NCI-H146 treated with DMSO at 0.1 percent for 48 hours (cell line): ENCODE data around the gene BNC2.
"Not testable (repeated sequence)": the region's sequence is repeated elsewhere in the genome, so short reads cannot be mapped to it uniquely, and the experiment has no call there.

Source experiments
- DNase-seq: peaks from one replicate; lab custom pipeline; 2025; ENCODE audit not compliant: unreplicated experiment; lab: John Stamatoyannopoulos, UW

Gene BNC2, protein sequence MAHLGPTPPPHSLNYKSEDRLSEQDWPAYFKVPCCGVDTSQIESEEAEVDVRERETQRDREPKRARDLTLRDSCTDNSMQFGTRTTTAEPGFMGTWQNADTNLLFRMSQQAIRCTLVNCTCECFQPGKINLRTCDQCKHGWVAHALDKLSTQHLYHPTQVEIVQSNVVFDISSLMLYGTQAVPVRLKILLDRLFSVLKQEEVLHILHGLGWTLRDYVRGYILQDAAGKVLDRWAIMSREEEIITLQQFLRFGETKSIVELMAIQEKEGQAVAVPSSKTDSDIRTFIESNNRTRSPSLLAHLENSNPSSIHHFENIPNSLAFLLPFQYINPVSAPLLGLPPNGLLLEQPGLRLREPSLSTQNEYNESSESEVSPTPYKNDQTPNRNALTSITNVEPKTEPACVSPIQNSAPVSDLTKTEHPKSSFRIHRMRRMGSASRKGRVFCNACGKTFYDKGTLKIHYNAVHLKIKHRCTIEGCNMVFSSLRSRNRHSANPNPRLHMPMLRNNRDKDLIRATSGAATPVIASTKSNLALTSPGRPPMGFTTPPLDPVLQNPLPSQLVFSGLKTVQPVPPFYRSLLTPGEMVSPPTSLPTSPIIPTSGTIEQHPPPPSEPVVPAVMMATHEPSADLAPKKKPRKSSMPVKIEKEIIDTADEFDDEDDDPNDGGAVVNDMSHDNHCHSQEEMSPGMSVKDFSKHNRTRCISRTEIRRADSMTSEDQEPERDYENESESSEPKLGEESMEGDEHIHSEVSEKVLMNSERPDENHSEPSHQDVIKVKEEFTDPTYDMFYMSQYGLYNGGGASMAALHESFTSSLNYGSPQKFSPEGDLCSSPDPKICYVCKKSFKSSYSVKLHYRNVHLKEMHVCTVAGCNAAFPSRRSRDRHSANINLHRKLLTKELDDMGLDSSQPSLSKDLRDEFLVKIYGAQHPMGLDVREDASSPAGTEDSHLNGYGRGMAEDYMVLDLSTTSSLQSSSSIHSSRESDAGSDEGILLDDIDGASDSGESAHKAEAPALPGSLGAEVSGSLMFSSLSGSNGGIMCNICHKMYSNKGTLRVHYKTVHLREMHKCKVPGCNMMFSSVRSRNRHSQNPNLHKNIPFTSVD

DNA sequence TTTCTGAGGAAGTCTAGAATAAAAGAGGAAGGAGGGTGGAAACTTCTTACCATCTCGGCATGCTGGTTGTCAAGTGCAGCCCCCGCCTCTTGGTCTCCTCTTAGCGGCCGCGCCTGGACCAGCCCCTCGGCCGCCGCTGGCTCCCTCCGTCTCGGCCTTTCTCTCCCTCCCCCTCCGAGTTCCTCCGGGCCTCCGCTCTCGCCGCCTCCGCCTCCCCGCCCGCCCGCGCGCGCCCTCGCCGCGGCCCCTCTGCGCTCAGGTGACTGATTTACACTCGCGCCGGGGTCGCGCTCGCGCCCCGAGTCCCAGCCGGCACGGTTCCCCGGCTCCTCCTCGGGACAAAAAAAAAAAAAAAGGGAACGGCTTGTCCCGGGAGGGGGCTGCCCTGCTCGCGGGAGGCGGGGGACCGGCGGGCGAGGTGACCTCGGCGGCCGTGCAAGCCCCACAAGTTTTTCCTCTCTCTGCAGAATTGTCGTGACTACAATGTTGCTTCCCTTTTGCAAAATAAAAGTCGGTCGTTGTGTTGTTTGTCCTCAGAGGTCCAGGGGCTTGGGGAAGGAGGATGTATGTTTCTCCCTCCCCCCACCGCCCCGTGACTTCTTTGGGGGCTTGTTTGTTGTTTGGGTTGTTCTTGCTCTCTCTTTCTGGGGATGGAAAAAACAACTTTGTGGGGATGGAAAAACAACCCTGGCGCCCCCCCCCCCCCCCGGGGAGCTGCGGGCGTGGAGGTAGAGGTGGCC lies at the start of gene BNC2:
Gene BNC2, minus strand, starts transcription at position 75 of the 740 bp plus-strand sequence. Its CDS starts 22 bp downstream, at position 53.
- DNase-seq: no peak

DNA sequence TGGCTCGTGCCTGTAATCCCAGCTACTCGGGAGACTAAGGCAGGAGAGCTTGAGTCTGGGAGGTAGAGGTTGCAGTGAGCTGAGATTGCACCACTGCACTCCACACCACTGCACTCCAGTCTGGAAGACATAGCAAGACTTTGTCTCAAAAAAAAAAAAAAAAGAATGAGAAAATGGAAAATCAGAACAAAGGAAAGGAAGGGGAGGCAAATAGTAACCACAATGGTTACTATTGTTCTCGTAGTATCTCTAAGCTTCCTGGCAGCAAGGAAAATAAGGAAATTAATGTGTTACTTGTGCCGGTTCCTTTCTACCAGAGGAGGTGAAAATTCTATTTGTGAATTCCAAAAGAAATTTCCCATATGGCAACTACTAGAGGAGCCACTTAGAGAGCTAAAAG lies 48.5 kb upstream of the BNC2 start:
- no peak for DNase-seq

DNA sequence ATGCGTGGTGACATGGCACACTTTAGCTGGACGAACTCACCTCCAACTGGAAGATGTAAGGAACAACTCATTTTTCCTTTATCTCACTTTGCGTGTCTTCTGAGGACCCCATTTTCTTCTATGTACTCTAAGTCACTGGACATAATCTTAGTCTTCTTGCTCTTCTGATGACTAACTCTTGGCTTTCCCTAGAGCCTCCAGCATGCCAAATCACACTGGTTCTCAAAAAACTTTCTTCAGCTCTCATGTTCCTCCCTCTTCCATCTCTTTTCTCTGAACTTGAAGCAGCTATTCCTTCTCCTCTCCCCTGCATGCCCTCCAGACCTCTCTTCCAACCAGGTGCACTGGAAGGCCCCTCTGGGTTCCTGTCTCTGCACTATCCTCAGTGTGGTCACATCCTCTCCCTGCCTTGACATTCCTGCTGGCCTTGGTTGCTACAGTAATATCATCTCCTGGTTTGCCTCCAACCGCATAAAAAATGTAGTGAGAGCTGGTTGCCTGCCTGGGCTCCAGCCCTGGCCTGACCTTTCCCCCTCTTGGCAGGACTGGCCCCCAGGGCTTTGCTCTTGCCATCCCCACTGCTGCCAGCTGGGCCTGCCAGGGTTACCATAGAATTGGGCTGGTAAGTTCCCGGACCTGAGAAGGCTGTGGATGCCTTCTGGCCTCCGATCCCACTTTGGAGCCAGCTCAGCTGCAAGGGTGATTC lies 44.8 kb upstream of the BNC2 start:
- DNase-seq: no peak

DNA sequence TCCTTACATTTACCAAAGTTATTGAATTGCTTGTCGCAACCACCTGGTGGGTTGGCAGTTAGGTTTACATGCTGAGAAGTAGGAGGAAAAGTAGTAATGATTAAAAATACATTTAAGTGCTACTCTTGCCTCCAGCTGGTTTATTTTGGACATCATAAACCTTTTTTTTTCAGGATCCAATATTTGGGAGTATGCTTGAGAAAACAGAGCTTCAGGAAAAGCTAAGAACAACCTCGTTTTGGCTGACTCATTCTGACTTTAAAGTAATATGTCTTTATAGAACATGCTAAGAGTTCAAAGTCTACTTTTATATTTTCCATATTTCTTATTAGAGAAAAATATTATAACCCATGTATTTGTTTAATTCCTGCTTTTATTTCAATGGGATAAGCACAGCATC lies 41.7 kb upstream of the BNC2 start:
- DNase-seq: no peak

DNA sequence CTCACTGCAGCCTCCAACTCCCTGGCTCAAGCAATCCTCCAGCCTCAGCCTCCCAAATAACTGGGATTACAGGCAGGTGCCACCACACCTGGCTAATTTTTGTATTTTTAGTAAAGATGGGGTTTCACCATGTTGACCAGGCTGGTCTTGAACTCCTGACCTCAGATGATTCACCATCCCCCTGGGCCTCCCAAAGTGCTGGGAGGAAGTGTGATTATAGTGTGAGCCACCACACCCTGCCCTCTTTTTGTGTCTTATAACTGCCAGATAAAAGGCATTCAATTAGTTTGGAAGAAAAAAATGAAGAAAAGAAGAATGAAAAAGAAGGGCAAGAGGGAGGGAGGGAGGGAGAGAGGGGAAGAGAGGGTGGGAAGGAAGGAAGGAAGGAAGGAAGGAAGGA lies 37.7 kb upstream of the BNC2 start:
- not testable (repeated sequence) for DNase-seq

DNA sequence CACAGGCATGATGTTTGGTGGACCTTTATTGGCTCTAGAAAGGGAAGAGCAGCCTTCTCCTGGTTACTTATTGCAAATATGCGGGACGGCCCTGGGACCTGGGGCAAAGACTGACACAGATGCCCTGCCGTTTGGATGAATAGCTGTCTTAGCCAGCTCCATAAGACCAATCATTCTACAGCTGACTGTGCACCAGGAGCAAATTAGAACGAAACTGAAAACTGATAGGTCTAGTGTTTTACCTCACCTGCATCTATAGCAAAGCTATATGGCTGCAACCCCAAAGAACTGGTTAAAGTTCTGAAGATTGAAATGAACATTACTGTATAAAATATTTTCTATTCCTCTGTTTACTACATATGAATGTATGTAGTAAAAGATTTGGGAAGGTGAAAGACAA lies 34.2 kb upstream of the BNC2 start:
- DNase-seq: no peak

DNA sequence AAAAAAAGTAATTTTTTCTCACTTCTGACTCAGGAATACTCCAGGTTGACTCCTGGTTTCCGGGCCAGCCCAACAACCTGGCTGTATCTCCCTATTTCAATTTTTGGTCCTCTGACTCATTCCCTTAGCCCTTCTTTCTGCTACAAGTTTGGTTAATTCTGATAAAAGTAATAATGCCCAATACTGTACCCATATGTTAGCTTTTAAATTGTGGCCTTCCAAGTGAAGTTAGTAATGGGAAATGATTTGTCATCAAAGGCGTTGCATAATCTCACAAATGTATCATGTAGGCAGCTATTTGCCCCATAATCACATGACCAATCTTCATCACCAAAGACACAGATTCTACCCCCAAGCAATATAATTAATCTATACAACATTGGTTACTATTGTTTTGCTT lies 31.1 kb upstream of the BNC2 start:
- no peak for DNase-seq

DNA sequence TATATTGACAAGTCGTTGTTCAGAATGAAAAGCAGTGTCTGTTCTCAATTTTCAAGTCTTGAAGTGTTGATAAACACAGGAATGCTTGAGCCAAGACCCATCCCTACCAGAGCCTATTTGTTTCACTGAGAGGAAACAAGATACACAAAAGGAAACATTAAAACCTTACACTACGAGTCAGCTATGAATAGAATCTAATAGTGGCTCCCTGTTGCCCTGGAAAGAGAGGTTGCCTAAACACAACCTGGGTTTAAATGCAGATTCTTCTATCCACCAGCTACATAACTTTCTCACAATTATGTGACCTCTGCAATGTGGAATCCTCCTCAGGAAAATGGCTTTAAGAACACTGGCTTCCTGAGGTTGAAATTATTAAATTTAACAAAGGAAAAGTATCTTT lies 29.1 kb upstream of the BNC2 start:
- no peak for DNase-seq

DNA sequence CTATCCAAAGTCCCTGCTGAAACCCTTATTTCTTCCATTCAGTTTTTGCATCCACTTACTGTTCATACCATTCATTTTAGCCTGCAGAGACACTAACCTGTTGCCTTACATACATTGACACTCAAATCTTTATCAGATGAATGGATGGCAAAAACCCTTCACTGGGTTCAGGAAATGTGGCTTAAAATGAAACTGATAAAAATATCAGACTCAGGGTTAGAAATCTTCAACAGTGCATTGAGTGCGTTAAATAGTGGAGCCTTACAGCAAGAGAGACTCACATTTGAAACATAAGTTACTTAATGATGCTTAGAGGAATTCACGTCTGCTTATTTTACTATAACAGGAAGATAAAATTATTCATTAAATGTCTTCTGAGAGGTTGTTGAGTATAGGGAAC lies 28.0 kb upstream of the BNC2 start:
- no peak for DNase-seq

DNA sequence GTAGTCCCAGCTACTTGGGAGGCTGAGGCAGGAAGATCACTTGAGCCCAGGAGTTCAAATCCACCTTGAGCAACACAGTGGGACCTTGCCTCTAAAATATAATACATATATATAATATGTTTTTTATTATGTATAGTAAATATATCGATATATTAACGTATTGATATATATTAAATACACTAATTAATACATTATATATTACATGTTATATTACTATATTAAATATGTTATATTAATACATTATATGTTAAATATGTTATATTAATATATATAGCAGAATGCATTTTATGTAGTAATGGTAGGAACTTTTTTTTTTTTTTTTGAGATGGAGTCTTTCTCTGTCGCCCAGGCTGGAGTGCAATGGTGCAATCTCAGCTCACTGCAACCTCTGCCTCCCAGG lies 18.1 kb upstream of the BNC2 start:
- DNase-seq: no peak

DNA sequence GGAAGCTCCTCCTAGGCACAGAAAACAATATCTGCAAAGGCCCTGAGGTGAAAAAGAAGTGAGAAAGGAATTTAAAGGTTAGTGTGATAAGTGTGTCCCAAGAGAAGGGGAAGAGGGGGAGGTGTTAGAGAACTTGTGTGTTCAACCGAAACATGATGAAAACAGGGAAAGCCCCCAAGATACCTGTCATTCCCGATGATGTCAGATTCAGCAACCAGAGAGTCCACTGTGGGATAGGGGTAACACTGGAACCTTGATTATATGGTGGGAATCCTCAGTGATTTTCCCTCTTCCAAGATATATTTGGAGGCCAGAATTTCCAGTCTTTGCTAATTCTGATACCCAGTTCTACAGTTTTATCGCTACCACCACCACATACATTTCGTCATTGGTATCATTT lies 15.5 kb upstream of the BNC2 start:
- DNase-seq: no peak

DNA sequence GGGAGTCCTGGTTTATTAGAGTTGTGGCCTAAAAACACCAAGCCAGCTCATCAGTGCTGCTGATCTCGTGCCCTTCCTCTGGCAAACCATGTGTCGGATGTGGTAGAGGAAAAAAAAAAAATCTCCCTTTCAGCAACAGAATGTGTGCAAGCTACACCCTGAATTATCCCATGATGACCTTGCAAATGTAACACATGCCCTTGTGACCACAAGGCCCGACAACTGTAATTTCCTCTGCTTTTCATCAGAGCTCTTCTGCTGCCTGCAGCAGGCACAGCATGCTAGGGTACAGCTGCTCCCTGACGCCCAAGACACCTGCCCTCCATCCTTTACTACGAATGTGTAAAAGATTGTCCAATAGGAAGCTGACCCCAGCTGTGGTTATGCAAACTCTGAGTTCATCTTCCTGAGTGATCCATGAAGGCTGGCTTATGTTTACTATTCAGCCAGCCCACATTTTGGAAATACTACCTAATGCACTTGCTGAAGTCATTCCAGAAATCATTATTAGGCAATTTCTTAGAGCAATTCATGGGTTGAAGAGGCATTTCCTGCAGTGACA lies 14.6 kb upstream of the BNC2 start:
- no peak for DNase-seq

DNA sequence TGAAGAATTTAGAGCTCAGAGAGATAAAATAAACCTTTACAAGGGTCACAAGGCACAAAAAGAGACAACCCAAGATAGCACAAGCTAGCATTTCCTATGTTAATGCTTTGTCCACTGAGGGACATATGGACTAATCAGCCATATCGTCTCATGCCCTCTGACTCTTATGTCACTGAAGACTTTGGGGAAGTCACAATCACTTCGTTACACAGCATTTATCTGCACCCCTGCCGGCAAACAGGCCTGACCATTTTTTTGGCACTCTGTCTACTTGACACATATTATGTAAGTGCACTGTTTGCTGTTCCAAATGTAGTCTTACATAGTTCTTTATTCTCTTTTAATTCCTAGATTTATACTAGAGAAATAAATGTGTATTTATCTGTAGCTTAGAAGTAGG lies 13.9 kb upstream of the BNC2 start:
- no peak for DNase-seq

DNA sequence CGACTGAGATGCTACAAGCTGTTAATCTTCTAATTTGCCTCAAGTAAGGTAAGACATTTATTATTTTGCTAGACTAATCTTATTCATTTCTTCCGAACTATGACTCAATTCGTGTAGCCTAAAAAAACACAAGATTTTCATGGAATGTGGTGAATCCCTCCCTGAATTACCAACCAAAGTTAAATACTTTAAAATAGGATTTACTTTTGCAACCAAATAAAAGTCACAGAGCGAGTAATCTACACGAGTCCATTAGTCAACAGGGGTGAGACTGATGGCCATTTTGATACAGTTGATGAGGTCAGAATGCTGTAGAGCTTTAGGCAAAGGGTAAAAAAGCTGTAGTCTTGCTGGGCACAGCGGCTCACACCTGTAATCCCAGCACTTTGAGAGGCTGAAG lies 13.1 kb upstream of the BNC2 start:
- no peak for DNase-seq

DNA sequence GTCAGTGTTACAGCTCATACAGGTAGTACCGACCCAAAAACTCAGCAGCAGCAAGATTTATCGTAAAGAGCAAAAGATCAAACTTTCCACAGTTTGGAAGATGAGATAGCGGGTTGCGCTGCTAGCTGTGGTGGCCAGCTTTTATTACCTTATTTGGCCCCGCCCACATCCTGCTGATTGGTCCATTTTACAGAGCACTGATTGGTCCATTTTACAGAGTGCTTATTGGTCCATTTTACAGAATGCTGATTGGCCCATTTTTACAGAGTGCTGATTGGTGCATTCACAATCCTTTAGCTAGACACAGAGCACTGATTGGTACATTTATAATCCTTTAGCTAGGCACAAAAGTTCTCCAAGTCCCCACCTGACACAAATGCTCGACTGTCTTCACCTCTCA lies 12.0 kb upstream of the BNC2 start:
- not testable (repeated sequence) for DNase-seq

DNA sequence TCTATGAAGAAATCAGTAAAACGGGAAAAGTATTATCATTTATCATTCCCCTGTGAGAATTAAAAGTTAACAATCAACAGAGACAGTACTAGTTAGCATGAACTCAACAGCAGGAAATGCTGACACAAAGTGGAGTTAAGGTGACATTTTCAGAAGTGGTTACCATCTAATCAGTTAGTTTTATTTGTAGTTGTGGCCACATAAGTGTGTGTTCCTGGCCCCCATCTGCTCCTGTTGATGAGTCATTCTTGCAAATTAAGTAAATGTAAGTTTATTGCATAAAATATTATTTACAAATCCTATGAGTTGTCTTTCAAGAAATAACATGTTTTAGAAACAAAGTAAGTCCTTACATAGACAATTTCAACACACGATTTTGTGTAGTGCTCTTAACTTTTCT lies 8.9 kb upstream of the BNC2 start:
- no peak for DNase-seq

DNA sequence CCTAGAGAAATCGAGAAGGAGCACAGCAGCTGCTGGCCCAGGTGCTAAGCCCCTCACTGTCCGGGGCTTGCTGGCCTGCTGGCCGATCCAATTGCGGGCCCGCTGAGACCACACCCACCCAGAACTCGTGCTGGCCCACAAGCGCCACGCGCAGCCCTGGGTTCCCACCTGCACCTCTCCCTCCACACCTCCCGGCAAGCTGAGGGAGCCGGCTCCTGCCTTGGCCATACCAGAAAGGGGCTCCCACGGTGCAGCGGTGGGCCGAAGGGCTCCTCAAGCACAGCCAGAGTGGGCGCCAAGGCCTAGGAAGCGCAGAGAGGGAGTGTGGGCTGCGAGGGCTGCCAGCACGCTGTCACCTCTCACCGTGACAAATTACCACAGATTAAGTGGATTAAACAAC lies 6.8 kb upstream of the BNC2 start:
- no peak for DNase-seq

DNA sequence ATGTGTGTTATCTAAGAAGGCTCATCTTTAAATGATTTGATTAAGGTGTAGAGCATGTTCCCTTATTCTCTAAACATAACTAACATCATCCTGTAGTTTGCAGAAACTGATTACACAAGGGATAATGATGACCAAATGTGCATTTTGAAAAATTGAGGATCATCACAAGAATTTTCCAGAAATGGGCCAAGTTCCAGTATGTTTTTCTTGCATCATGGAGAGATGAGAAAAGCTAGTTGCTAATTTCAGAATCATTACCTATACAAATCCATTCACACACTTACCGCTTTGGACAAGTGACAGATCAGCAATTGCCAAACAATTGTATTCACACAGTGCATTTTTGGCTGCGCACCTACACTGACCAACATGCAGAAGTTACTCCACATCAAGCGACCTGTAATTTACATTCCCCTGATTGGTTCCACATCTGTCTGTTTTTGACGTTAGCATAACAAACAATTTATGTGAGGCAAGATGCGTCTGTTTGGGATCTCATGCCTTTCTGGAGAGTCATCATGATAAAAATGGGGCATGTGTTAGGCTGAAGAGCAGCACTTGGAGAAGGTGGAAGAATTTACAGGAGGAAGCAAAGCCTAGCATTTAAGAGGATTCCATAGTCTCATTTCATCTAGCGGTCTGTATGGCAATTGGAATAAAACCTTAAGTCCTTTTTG lies 2.8 kb upstream of the BNC2 start:
- no peak for DNase-seq

DNA sequence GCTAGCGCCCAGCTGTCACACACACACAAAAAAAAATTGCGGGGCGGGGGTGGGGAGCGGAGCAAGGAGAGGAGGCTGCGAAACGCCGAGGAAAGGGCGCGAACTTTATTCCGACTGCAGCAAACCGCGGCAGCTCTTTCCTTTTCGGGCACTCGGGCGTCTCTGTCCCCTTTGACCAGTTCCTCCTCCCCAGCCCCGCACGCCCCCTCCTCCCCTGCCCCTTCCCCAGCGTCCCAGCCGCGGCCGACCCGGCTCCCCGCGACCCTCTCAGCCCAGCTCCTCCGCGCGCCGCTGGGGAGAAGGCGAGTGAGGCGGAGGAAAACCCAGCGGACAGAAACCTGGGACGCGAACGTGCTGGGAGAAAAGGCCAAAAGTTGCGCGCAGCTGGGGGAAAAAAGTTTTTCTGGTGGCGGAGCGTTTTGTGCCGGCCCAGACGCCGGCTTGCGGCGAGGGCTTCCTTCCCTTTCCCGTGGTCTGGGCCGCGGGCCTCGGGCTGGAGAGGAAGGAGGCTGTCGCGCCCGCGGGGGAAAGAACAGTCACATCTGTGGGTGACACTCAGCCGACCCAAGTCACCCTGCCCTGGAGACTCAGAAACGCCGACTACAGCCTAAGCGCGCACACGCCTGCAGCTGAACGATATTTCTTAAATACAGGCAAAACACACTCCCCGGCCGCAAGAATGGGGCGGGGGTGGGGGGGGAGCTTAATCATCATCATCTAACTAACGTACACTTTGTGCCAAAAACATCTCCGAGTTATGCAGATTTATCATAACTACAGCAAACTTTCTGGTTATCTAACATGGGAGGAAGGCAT lies 1.1 kb upstream of the BNC2 start:
- DNase-seq: no peak
